Bronchial epithelial cell (primary cell): ENCODE data around the gene PIK3R6. TPM values are rescaled to one million over a fixed set of nuclear protein-coding genes. Genes with fewer than 3 reads are reported as not detected.

Experiments used
- DNase-seq: peaks from one replicate; pipeline ENCODE4 v3.0.0-alpha.2; 2010; ENCODE audit warnings: low read depth
- FAIRE-seq: peaks from 2 replicates; lab custom pipeline; 2011; peaks lifted over from hg19 to GRCh38; lab: Jason Lieb, UNC
- H3K27me3 ChIP-seq: 2 replicates; pipeline ENCODE4 v1.5.1; 2011; ENCODE audit warnings: low read length; ENCODE audit not compliant: control insufficient read depth, insufficient read depth
- H3K36me3 ChIP-seq: 2 replicates; pipeline ENCODE4 v1.5.1; 2011; ENCODE audit warnings: low read length; ENCODE audit not compliant: control insufficient read depth, insufficient read depth
- H3K4me3 ChIP-seq: 2 replicates; pipeline ENCODE4 v1.5.1; 2011; ENCODE audit warnings: mild to moderate bottlenecking, low read depth, low read length, control low read depth
- total RNA-seq: library from RNA; depleted of rRNA; stranded (reverse); fragments of >200 nt; gene quantifications from 2 replicates; pipeline ENCODE4 v1.2.1, GENCODE V29; 2014
- TF ChIP-seq, protein P1 (sequence below): IDR thresholded peaks from 2 replicates; pipeline ENCODE4 v1.5.1; 2011; ENCODE audit warnings: mild to moderate bottlenecking, moderate library complexity, low read length, control low read depth, inconsistent platforms; ENCODE audit not compliant: insufficient read depth, severe bottlenecking

Gene PIK3R6
- total RNA-seq, 1 donor from 2014 or later, result not detected

DNA sequence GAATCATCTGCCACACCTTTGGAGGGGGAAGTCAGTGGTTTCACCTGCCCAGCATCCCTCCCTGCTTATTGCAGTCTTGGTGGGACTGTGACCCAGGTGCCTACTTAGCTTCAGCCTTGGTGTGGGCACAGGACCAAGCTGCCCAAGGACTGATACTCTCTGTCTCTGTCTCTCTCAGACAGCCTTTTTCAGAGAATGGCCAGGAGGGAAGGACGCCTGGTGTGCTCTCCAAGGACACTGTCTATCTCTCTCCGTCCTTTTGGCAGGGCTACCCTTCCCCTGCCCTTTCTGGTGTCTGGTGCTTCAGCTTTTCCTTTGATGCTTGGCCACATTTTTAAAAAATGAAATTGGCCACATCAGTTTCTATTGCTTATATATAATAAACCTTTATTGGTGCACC is 19.6 kb downstream of the PIK3R6 start:
- Histone ChIP-seq H3K36me3 (no peaks in the 10 kb centered on the region), H3K4me3 (no peak overlapping the region), H3K27me3 (no peaks in the 10 kb centered on the region)
- TF ChIP-seq, protein P1, sequence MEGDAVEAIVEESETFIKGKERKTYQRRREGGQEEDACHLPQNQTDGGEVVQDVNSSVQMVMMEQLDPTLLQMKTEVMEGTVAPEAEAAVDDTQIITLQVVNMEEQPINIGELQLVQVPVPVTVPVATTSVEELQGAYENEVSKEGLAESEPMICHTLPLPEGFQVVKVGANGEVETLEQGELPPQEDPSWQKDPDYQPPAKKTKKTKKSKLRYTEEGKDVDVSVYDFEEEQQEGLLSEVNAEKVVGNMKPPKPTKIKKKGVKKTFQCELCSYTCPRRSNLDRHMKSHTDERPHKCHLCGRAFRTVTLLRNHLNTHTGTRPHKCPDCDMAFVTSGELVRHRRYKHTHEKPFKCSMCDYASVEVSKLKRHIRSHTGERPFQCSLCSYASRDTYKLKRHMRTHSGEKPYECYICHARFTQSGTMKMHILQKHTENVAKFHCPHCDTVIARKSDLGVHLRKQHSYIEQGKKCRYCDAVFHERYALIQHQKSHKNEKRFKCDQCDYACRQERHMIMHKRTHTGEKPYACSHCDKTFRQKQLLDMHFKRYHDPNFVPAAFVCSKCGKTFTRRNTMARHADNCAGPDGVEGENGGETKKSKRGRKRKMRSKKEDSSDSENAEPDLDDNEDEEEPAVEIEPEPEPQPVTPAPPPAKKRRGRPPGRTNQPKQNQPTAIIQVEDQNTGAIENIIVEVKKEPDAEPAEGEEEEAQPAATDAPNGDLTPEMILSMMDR, result no peak
- DNase-seq (no peak), FAIRE-seq (no peak)

DNA sequence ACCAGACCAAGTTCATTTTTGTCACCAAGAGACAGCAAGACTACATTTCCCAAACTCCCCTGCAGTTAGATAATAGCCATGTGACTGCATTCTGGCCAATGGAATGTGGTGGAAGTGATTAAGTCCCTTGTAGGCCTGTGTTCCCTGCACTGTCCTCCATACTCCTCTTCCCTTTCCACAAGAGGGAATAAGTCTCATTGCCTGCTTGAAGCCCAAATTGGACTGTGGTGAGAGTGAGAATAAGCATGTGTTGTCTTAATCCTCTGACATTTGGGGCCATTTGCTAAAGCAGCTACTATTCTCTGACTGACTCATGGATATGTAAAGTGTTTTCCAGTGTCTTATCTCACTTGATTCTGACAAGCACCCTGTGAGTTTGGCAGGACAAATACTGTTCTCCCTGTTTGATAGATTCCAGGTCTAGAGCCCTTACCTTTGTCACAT is 20.7 kb downstream of the PIK3R6 start:
- no peaks in the 10 kb centered on the region for H3K27me3 ChIP-seq
- H3K36me3 ChIP-seq, result no peaks in the 10 kb centered on the region
- DNase-seq (peak; percentile 54), FAIRE-seq (peak; percentile 82)
- H3K4me3 ChIP-seq, result no peak overlapping the region
- TF ChIP-seq, protein P1, result no peak

DNA sequence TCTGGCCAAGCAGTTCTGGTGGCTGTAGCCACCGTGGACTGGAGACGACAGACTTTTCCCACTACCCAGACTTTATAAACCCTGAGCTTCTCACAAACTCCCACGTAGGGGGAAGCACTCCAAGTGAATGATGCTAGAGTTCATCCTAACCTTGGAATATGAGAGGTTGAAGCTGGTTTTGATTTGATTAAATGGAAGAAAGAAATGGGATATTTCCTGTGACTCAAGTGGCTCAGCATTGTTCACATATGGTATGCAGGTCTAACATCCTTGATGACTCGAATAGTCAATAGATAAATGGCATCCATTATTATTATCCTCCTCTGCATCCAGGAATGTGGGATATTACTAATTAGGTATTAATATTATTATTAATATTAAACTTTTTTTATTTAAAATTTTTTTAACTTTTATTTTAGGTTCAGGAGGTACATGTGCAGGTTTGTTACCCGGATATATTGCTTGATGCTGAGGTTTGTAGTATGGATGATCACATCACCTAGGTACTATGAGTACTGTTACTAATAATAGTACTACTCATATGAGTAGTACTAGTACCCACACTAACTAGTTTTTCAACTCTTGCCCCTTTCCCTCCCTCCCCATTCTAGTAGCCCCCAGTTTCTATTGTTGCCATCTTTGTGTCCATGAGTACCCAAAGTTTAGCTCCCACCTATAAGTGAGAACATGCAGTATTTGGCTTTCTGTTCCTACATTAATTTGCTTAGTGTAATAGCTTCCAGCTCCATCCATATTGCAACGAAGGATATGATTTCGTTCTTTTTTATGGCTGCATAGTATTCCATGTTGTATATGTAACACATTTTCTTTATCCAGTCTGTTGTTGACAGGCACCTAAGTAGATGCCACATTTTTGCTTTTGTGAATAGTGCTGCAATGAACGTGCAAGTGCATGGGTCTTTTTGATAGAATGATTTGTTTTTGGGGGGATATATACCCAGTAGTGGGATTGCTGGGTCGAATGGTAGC is 22.9 kb downstream of the PIK3R6 start:
- H3K27me3 ChIP-seq, result no peaks in the 10 kb centered on the region
- TF ChIP-seq, protein P1, result no peak
- H3K36me3 ChIP-seq, result no peaks in the 10 kb centered on the region
- FAIRE-seq (no peak), DNase-seq (peak; percentile 47)
- no peak overlapping the region for H3K4me3 ChIP-seq

DNA sequence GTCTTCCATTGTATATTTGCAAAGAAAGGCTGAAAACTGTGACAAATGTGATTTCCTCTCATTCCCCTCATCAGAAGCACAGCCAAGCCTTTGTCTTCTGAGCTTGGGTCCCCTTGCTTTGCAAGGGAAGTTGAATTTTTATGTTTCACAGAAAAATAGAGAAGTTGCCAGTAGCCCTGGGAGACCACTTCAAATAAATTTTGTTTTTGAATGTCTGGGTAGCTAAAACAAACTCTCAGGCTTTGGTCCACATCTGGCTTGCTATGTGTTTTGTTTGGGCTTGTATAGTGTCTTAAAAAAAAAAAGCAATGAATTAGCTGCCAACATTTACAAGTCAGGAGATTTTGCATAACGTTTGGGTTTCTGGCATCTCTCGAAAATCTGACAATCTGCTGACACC is 24.1 kb downstream of the PIK3R6 start:
- DNase-seq (no peak), FAIRE-seq (no peak)
- TF ChIP-seq, protein P1, result no peak
- no peaks in the 10 kb centered on the region for H3K27me3 ChIP-seq
- H3K36me3 ChIP-seq, result no peaks in the 10 kb centered on the region
- H3K4me3 ChIP-seq, result no peak overlapping the region

DNA sequence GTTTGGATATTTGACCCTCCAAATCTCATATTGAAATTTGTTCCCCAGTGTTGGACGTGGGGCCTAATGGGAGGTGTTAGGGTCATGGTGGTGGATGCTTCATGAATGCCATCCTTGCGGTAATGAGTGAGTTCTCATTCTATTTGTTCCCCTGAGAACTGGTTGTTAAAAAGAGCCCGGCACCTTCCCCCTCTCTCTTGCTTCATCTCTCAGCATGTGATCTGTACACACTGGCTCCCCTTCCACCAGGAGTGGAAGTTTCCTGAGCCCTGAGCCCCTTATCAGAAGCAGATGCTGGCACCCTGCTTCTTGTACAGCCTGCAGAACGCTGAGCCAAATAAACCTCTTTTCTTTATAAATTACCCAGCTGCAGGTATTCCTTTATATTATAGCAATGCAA is 25.6 kb downstream of the PIK3R6 start:
- no peak for DNase-seq
- Histone ChIP-seq H3K4me3 (no peak overlapping the region), H3K36me3 (no peaks in the 10 kb centered on the region), H3K27me3 (no peaks in the 10 kb centered on the region)
- no peak for FAIRE-seq
- TF ChIP-seq, protein P1, result no peak
